Measurements from ENCODE around the gene RAC3.

RAC3 gene

DNA sequence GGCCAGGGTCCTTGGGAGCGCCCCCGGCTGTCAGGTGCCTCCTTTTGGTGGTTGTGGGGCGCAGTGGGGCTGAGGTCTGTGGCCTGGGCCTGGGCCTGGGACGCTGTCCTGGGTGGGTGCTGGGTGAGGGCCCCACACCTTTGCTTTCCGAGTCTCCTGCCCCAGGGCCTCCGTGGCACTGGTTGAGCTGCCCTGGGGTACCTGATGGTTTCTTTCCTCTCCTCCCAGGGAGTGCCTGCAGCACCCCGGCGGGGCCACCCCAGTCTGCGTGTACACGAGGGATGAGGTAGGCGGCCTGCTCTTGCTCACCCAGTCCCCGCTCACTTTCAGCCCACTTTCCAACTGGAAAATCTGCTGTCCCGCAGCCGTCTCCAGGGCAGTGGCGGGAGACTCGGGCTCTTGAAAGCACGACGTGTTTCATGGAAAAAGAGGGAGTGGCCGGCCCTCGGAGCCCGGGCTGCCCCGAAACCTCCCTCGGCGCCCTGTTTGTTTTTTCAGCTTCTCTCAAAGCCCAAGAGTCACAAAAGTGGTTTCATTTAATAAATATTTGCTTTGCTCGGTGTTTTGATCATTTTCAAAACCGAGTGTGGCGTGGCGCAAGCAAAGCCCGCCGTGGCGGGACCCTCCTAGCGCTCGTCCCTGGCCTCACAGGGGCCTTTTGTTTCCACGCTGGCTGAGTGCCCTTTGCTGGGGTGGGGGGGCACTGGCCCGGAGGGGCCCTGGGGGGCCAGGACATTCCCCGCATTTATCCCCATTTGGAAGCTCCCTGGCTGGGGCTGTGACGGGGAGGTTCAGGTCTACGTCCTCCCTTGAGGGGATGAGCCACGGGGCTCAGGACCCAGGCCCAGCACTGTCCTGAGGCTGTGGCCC lies 36.6 kb upstream of the RAC3 start:
- in situ Hi-C loops (cut with HindIII; ENCODE audit: low pct_unique_long_range_greater_than_20kb, low sequenced_read_pairs) = no loop called here
- TF ChIP-seq JUND (IDR thresholded peaks at IDR 0.05; ENCODE audit: low read depth) = no peak
- no peak for DNase-seq (ENCODE audit: low read depth in 1 of 2, low spot score in 1 of 2)

- no peak for DNase-seq (ENCODE audit: low read depth in 1 of 2, low spot score in 1 of 2)
- TF ChIP-seq JUND (IDR thresholded peaks at IDR 0.05; ENCODE audit: low read depth) = no peak
- in situ Hi-C loops (cut with HindIII; ENCODE audit: low pct_unique_long_range_greater_than_20kb, low sequenced_read_pairs) = no loop called here
Measured at GRCh38 chr17:81995463-81996231, 35.8 kb upstream of the RAC3 start.

DNA sequence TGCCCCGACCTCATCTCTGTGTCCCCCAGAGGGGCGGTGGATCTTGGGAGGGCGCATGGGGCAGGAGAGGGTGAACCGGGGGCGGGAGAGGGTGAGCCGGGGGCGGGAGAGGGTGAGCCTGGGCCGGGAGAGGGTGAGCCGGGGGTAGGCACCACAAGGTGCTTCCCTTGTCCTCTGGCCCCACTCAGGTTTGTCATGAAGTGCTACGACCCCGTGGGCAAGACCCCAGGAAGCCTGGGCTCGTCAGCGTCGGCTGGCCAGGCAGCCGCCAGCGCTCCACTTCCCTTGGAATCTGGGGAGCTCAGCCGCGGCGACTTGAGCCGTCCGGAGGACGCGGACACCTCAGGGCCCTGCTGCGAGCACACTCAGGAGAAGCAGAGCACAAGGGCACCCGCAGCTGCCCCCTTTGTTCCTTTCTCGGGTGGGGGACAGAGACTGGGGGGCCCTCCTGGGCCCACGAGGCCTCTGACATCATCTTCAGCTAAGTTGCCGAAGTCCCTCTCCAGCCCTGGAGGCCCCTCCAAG lies 35.2 kb upstream of the RAC3 start:
- in situ Hi-C loops (cut with HindIII; ENCODE audit: low pct_unique_long_range_greater_than_20kb, low sequenced_read_pairs) = no loop called here
- DNase-seq (ENCODE audit: low read depth in 1 of 2, low spot score in 1 of 2) = no peak
- no peak for TF ChIP-seq JUND (IDR thresholded peaks at IDR 0.05; ENCODE audit: low read depth)

DNA sequence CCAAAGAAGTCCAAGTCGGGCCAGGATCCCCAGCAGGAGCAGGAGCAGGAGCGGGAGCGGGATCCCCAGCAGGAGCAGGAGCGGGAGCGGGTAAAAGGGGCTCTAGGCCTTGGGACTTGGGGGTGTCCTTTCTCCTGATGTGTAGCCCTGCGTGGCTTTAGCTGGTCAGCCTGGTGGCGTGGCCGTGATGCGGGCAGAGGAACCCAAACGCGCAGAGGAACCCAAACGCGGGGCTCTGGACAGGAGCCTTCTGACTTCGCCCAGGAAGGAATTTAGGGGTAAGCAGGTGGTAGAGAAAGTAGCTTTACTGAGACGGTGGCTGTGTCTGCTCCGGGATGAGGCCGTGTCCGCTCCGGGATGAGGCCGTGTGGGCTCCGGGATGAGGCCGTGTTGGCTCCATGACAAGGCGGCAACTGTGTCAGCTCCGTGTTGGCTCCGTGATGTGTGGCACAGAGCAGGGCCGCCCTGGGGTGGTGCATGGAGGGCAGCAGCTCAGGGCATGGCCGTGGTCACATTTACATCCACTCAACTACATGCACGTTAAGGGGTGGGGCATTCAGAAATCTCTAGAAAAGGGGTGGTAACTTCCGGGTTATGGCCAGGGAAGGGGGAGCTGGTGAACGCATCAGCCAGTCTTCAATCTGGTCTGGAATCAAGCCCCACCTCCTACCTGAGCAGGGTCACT lies 34.6 kb upstream of the RAC3 start:
- TF ChIP-seq JUND (IDR thresholded peaks at IDR 0.05; ENCODE audit: low read depth) = no peak
- no peak for DNase-seq (ENCODE audit: low read depth in 1 of 2, low spot score in 1 of 2)
- in situ Hi-C loops (cut with HindIII; ENCODE audit: low pct_unique_long_range_greater_than_20kb, low sequenced_read_pairs) = no loop called here

GRCh38 chr17:81998212-81998611 lies 33.3 kb upstream of the RAC3 start:
- no peak for TF ChIP-seq JUND (IDR thresholded peaks at IDR 0.05; ENCODE audit: low read depth)
- in situ Hi-C loops (cut with HindIII; ENCODE audit: low pct_unique_long_range_greater_than_20kb, low sequenced_read_pairs) = no loop called here
- DNase-seq (ENCODE audit: low read depth in 1 of 2, low spot score in 1 of 2) = no peak

DNA sequence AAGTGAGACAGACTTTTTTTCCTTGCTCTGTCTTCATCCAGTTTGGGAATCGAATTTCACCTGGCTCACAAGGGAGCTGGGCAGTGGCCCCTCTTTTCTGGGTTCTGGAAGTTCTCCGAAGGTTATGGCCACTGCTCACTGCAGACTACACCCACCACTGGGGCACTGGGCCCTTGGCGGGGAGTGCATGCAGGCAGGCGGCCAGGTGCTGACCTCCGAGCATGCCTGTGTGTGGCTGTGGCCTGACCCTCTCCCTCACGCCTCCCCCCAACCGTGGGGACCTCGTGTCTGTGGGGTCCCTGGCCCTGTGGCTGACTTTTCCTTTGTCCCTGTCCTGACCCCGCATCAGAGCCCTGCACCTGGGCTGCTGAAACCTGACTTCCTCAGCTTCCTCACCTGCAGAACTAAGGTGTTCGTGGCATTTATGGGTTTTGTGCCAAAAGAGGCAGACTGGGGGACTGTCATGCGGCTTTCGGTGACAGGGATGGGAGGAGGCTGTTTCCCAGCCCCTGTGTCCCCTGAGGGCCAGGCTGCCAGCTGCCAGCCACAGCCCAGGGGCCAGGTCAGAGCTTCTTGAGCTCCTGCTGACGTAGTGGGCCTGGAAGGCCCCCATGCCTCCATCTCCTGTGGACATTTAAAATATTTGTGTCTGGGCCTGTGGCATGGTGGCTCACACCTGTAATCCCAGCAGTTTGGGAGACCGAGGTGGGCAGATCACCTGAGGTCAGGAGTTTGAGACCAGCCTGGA lies 32.6 kb upstream of the RAC3 start:
- TF ChIP-seq JUND (IDR thresholded peaks at IDR 0.05; ENCODE audit: low read depth) = no peak
- in situ Hi-C loops (cut with HindIII; ENCODE audit: low pct_unique_long_range_greater_than_20kb, low sequenced_read_pairs) = no loop called here
- no peak for DNase-seq (ENCODE audit: low read depth in 1 of 2, low spot score in 1 of 2)

DNA sequence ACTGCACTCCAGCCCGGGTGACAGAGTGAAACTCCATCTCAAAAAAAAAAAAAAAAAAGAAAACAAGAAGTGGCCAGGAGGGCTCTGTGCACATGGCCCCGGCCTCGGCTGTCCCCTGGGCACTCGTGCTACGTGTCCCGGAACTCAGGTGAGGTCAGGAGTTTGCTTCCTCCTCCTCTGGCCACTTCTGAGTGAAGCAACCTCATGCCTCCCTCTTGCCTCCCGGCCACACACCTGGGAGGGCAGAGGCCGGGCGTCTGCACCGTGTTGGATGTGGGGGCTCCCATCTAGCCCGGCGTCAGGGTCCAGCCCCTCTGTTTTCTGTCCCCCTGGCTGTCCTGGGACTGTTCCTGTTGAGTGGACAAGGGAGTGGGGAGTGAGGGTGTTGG lies 31.9 kb upstream of the RAC3 start:
- no peak for TF ChIP-seq JUND (IDR thresholded peaks at IDR 0.05; ENCODE audit: low read depth)

GRCh38 chr17:81999976-82000802 lies 31.3 kb upstream of the RAC3 start:
- in situ Hi-C loops (cut with HindIII; ENCODE audit: low pct_unique_long_range_greater_than_20kb, low sequenced_read_pairs) = no loop called here

More for the DNA sequence above, 31.9 kb upstream of the RAC3 start:
- DNase-seq (ENCODE audit: low read depth in 1 of 2, low spot score in 1 of 2) = no peak
- in situ Hi-C loops (cut with HindIII; ENCODE audit: low pct_unique_long_range_greater_than_20kb, low sequenced_read_pairs) = no loop called here

DNA sequence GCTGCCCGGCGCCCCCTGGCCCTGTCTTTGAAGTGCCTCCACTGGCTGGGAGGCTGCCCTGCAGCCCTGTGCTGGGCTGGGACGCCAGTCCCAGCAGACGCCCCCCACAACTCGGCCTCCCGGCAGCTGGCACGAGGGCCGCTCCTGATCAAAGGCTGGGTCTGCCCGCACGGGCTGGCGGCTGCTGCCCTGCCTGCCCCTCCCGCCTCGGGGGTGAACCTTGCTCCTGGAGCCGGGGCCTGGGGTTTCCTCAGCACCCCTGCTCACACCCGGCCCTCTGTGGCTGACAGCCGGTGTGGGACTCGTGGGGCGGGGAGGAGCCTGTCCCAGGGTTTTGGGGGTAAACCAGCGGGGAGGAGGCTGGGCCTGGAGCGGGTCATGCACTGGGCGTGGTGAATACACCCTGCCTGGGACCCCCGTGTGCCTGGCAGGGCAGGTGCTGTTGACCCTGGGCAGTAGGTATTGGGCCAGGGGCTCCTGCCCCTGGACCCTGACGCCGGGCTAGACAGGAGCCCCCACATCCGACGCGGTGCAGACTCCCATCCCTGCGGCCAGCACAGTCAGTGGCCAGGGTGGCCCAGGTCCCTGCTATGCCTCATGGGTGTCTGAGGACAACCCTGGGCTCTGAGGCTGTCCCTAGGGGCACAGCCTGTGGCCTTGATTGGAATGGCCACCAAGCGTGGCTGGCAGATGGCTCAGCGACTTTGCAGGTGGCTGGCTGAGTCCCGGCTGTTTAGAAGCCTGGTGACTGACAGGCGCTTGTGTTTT lies 30.5 kb upstream of the RAC3 start:
- no peak for DNase-seq (ENCODE audit: low read depth in 1 of 2, low spot score in 1 of 2)

More at GRCh38 chr17:81999976-82000802, 31.3 kb upstream of the RAC3 start:
- TF ChIP-seq JUND (IDR thresholded peaks at IDR 0.05; ENCODE audit: low read depth) = no peak
- no peak for DNase-seq (ENCODE audit: low read depth in 1 of 2, low spot score in 1 of 2)

GRCh38 chr17:82001571-82002056 lies 29.9 kb upstream of the RAC3 start:
- in situ Hi-C loops (cut with HindIII; ENCODE audit: low pct_unique_long_range_greater_than_20kb, low sequenced_read_pairs) = no loop called here
- TF ChIP-seq JUND (IDR thresholded peaks at IDR 0.05; ENCODE audit: low read depth) = no peak
- DNase-seq (ENCODE audit: low read depth in 1 of 2, low spot score in 1 of 2) = no peak

More for the DNA sequence above, 30.5 kb upstream of the RAC3 start:
- in situ Hi-C loops (cut with HindIII; ENCODE audit: low pct_unique_long_range_greater_than_20kb, low sequenced_read_pairs) = no loop called here
- TF ChIP-seq JUND (IDR thresholded peaks at IDR 0.05; ENCODE audit: low read depth) = no peak

Measured in T47D (cell line).